Activated T-cell treated with anti-CD3 and anti-CD28 coated beads, Interleukin-2, amount 50 U/mL, for 4 hours (primary cell): Measurements from ENCODE around the gene MEOX2. TPM values are rescaled to one million over a fixed set of nuclear protein-coding genes. Genes with fewer than 3 reads are reported as not detected.

Experiments used
- ATAC-seq, 2 donors: fragments of 200-7000 bp; cut with Tn5 transposase; one replicate each; pipeline ENCODE4 v1.10.0; 2021
- DNase-seq: peaks from one replicate; pipeline ENCODE4 v3.0.0-alpha.2; 2020
- H3K27me3 Mint-ChIP-seq: one replicate; pipeline ENCODE4 v1.8.0; 2021; ENCODE audit warnings: low read depth, mixed read lengths
- H3K36me3 Mint-ChIP-seq: one replicate; pipeline ENCODE4 v1.8.0; 2022; ENCODE audit warnings: mixed read lengths; ENCODE audit not compliant: insufficient read depth
- H3K4me1 Mint-ChIP-seq: one replicate; pipeline ENCODE4 v1.8.0; 2021; ENCODE audit warnings: low read depth, mixed read lengths
- H3K4me3 Mint-ChIP-seq: one replicate; pipeline ENCODE4 v1.8.0; 2021; ENCODE audit warnings: mild to moderate bottlenecking, moderate library complexity, mixed read lengths
- H3K9me3 Mint-ChIP-seq: one replicate; pipeline ENCODE4 v1.8.0; 2021; ENCODE audit warnings: mixed read lengths
- total RNA-seq, 3 donors: library from RNA; stranded (reverse); gene quantifications; one replicate each; pipeline ENCODE4 v1.2.1, GENCODE V29; 2021

MEOX2 gene
- total RNA-seq, 3 donors from 2014 or later: not detected

DNA sequence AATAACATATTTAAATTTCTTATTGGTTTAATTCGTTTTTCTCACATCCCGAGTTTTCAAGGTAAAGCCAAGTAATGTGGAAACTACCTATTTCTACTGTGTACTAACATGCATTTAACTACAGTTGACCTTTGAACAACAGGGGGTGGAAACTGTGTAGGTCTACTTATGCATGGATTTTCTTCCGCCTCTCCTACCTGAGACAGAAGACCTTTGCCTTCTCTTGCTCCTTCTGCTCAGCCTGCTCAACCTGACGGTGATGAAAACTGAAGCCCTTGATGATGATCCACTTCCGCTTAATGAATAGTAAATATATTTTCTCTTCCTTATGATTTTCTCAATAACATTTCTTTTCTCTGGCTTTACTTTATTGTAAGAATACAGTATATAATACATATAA, 18.5 kb downstream of the MEOX2 start:
- no peaks in the 10 kb centered on the region for H3K36me3 Mint-ChIP-seq
- ATAC-seq: no peak
- no peaks in the 10 kb centered on the region for H3K4me1 Mint-ChIP-seq
- no peak overlapping the region for H3K4me3 Mint-ChIP-seq
- DNase-seq: no peak
- no peaks in the 10 kb centered on the region for H3K27me3 Mint-ChIP-seq
- H3K9me3 Mint-ChIP-seq: peaks cover 21% of the 10 kb centered on the region

DNA sequence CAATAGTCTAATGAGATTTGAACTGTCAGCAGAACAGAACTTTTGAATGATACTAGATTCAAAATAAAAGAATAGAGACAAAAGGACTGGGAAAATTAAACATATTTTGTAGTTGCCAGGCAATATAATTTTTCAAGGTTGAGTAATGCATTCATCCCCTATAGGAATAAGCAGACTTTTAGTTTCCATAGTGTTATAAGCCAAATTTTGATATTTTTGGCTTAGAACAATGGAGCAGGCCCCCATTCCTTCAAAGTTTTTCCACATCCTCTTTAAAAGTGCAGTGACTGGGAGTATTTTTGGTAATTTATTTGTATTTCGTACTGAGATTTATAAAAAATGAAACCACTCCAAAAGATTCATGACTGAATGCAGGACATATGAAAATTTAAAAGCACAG, 24.0 kb downstream of the MEOX2 start:
- Mint-ChIP-seq H3K27me3 (no peaks in the 10 kb centered on the region), H3K4me1 (no peaks in the 10 kb centered on the region), H3K9me3 (peaks cover 11% of the 10 kb centered on the region), H3K4me3 (no peak overlapping the region), H3K36me3 (no peaks in the 10 kb centered on the region)
- DNase-seq (no peak), ATAC-seq (no peak)

DNA sequence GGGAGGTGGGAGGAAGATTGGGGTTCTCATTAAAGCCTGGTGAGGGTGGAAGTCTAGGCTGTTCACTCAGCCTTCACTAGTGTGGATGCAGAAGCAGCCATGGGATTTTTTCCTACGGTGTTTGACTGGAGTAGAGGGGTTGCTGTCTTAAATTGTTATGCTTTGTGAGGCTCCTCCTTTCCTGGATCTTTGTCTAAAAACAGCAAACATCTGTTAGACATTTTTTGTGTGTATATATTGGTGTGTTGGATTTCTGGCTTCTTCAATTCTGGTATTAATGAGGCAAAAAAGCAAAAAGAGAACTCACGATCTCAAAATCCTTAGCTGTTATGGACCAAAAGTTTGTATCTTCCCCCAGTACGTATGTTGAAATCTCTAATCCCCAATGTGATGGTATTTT, 28.2 kb downstream of the MEOX2 start:
- Mint-ChIP-seq H3K4me3 (no peak overlapping the region), H3K4me1 (no peaks in the 10 kb centered on the region), H3K36me3 (no peaks in the 10 kb centered on the region), H3K27me3 (no peaks in the 10 kb centered on the region), H3K9me3 (peaks cover 7% of the 10 kb centered on the region)
- DNase-seq (no peak), ATAC-seq (no peak)

- no peak for DNase-seq
- no peak overlapping the region for H3K4me3 Mint-ChIP-seq
- ATAC-seq: no peak
- no peaks in the 10 kb centered on the region for H3K27me3 Mint-ChIP-seq
- H3K4me1 Mint-ChIP-seq: no peaks in the 10 kb centered on the region
- peaks cover 23% of the 10 kb centered on the region for H3K9me3 Mint-ChIP-seq
- no peaks in the 10 kb centered on the region for H3K36me3 Mint-ChIP-seq
These were observed 33.6 kb downstream of the MEOX2 start for GRCh38 chr7:15652776-15653290.

DNA sequence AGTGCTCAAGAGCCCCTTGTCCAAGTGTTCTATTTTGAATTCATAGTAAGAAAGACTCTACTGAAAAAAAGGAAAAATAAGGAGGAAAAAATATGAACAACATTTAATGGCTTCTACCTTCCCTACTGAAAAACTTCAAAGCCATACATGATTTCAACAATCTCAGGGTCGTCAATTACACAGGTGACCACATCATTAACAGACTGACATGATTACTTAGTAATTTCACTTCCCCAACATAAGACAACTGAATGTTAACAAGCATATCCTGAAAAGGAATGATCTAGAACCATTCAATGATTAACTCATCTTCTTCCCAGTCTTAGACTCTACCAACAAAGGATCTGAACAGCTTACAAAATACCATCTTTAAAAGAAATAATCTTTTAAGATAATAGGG, 34.8 kb downstream of the MEOX2 start:
- no peaks in the 10 kb centered on the region for H3K4me1 Mint-ChIP-seq
- ATAC-seq (no peak), DNase-seq (no peak)
- H3K36me3 Mint-ChIP-seq: no peaks in the 10 kb centered on the region
- H3K9me3 Mint-ChIP-seq: peaks cover 23% of the 10 kb centered on the region
- H3K27me3 Mint-ChIP-seq: no peaks in the 10 kb centered on the region
- no peak overlapping the region for H3K4me3 Mint-ChIP-seq

- ATAC-seq: no peak
- H3K36me3 Mint-ChIP-seq: no peaks in the 10 kb centered on the region
- no peak for DNase-seq
- peaks cover 23% of the 10 kb centered on the region for H3K9me3 Mint-ChIP-seq
- H3K4me3 Mint-ChIP-seq: no peak overlapping the region
- H3K4me1 Mint-ChIP-seq: no peaks in the 10 kb centered on the region
- H3K27me3 Mint-ChIP-seq: no peaks in the 10 kb centered on the region
These were observed 35.7 kb downstream of the MEOX2 start for GRCh38 chr7:15650787-15651186.

- Mint-ChIP-seq H3K4me3 (no peak overlapping the region), H3K36me3 (no peaks in the 10 kb centered on the region), H3K9me3 (peaks cover 20% of the 10 kb centered on the region), H3K27me3 (no peaks in the 10 kb centered on the region), H3K4me1 (no peaks in the 10 kb centered on the region)
- no peak for ATAC-seq
- DNase-seq: no peak
These were observed 38.0 kb downstream of the MEOX2 start for GRCh38 chr7:15648461-15648961.

DNA sequence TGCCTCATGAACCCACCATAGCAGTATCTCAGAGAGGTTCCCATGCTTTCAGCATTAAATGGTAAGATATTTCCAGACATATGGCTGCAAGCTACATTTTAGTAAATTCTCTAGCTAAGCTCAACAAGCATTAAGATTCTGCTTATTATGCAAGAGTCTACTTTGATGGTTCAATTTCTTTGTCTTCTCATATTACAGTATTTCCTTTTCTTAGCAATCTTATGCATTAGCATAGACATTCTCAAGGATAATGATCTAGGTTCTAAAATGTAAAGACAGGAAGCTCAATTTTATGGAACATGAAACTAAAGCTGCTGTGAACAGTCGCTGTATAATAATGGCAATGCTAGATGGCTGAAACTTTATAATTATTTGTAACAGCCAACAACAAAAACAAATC, 39.2 kb downstream of the MEOX2 start:
- Mint-ChIP-seq H3K4me1 (no peaks in the 10 kb centered on the region), H3K36me3 (no peaks in the 10 kb centered on the region), H3K4me3 (no peak overlapping the region), H3K27me3 (no peaks in the 10 kb centered on the region), H3K9me3 (peaks cover 17% of the 10 kb centered on the region)
- ATAC-seq (no peak), DNase-seq (no peak)

DNA sequence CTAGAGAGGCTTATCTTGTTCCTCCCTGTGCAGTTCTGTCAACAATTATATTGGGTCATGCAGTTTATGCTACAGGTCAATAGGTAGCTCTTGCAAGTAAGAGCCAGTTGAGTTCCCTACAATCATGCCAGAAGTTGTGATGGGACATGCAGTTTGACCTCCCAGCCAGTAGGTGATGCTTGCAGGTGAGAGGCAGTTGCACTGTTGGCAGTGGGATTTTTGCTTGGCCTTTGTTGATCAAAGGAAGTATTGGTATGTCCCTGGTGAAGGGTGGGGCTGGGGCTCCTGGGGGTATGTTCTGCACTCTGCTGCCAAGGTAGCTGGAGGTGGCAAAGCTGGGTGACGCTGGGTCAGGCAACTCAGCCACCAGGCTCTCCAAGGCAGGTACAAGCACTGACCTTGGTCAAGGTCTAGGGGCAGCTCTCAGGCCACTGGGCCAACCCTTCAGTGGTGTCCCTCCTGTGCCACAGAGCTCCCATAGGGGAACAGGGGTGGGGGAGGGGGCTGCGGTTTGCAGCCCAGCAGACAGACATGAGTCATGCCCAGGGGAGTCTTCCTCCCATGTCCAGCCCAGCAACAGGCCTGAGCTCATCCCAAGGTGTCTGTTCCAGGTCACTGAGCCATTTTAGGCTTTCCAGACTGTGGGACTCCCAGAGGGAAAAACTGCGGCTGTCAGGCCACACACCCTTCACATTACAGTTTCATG, 43.3 kb downstream of the MEOX2 start:
- no peak for ATAC-seq
- no peak for DNase-seq

DNA sequence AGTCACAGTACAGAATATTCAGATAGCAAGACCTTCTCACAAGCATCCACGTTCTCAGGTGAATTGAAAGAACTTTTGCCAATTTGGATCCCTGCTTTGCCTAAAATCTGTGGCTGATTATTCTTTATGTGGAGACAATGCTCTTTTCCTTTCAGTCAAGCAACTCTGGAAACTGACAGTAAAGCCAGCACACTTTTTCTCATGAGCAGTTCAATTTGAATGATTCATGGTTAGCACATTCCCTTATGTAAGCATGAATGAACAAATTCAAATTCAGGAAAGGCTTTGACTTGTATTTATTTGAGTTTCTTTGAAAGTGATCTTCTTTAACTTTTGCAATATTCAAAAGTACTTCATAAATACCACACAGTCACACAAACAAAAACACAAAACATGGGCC, 57.6 kb downstream of the MEOX2 start:
- no peaks in the 10 kb centered on the region for H3K4me1 Mint-ChIP-seq
- H3K9me3 Mint-ChIP-seq: peaks cover 8% of the 10 kb centered on the region
- H3K4me3 Mint-ChIP-seq: no peak overlapping the region
- DNase-seq (no peak), ATAC-seq (no peak)
- no peaks in the 10 kb centered on the region for H3K27me3 Mint-ChIP-seq
- no peaks in the 10 kb centered on the region for H3K36me3 Mint-ChIP-seq

More for the DNA sequence above, 43.3 kb downstream of the MEOX2 start:
- no peaks in the 10 kb centered on the region for H3K27me3 Mint-ChIP-seq
- H3K4me1 Mint-ChIP-seq: no peaks in the 10 kb centered on the region
- H3K36me3 Mint-ChIP-seq: no peaks in the 10 kb centered on the region
- no peak overlapping the region for H3K4me3 Mint-ChIP-seq
- peaks cover 18% of the 10 kb centered on the region for H3K9me3 Mint-ChIP-seq

GRCh38 chr7:15626041-15626440, 60.4 kb downstream of the MEOX2 start:
- no peak for DNase-seq
- no peak for ATAC-seq
- Mint-ChIP-seq H3K4me1 (no peaks in the 10 kb centered on the region), H3K27me3 (no peaks in the 10 kb centered on the region), H3K36me3 (no peaks in the 10 kb centered on the region), H3K9me3 (peaks cover 8% of the 10 kb centered on the region), H3K4me3 (no peak overlapping the region)

DNA sequence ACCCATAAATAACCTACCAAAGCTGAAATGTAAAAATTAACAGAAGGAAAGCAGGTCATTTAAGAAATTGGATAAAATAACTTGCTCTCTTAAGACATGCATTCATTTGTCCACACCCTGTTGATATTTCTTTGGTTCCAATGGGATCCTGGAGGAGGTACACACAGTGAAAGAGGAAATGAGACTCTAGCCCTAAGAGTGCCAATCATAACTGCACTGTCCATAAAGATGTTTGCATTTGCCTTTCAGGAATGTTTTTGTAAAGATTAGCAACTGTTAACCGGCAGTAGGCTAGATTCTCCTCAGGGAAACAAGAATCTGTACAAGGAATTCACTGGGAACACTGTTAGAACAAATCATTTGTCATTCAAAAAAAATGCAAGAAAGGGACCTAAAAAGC, 61.0 kb downstream of the MEOX2 start:
- ATAC-seq: no peak
- H3K9me3 Mint-ChIP-seq: peaks cover 8% of the 10 kb centered on the region
- H3K27me3 Mint-ChIP-seq: no peaks in the 10 kb centered on the region

GRCh38 chr7:15621468-15621867, 65.0 kb downstream of the MEOX2 start:
- Mint-ChIP-seq H3K36me3 (no peaks in the 10 kb centered on the region), H3K4me3 (no peak overlapping the region), H3K27me3 (no peaks in the 10 kb centered on the region), H3K9me3 (peaks cover 4% of the 10 kb centered on the region), H3K4me1 (no peaks in the 10 kb centered on the region)
- DNase-seq: no peak
- ATAC-seq: no peak

More for the DNA sequence above, 61.0 kb downstream of the MEOX2 start:
- Mint-ChIP-seq H3K36me3 (no peaks in the 10 kb centered on the region), H3K4me1 (no peaks in the 10 kb centered on the region), H3K4me3 (no peak overlapping the region)
- no peak for DNase-seq

GRCh38 chr7:15620491-15621185, 65.8 kb downstream of the MEOX2 start:
- Mint-ChIP-seq H3K4me3 (no peak overlapping the region), H3K36me3 (no peaks in the 10 kb centered on the region), H3K27me3 (no peaks in the 10 kb centered on the region), H3K4me1 (no peaks in the 10 kb centered on the region), H3K9me3 (peaks cover 4% of the 10 kb centered on the region)
- ATAC-seq (no peak), DNase-seq (no peak)

DNA sequence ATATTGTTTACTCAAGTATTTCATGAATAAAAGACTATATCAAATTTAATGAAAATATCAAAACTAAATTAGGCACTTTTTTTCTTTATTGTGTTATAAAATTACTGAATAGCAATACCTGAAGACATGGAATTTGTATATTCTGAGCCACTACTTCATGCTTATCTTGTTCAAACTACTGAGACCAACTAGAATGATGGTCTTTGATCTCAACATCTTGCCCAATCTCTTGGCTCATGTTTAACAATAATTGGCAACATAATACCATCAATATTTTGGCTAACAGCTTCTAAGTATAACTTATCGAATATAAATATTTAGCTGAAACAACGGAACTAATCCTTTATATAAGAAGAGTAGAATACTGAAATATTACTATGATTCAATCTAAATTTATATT, 68.2 kb downstream of the MEOX2 start:
- H3K4me1 Mint-ChIP-seq: no peaks in the 10 kb centered on the region
- peaks cover 4% of the 10 kb centered on the region for H3K9me3 Mint-ChIP-seq
- ATAC-seq: no peak
- no peaks in the 10 kb centered on the region for H3K36me3 Mint-ChIP-seq
- no peak for DNase-seq
- H3K27me3 Mint-ChIP-seq: no peaks in the 10 kb centered on the region
- no peak overlapping the region for H3K4me3 Mint-ChIP-seq
